ENCODE data around the gene POPDC2. TPM values are rescaled to one million over a fixed set of nuclear protein-coding genes. Genes with fewer than 3 reads are reported as not detected.

The POPDC2 gene
- total and polyA plus RNA-seq, 7 donors = 30.7 to 205 (median 137) TPM

DNA sequence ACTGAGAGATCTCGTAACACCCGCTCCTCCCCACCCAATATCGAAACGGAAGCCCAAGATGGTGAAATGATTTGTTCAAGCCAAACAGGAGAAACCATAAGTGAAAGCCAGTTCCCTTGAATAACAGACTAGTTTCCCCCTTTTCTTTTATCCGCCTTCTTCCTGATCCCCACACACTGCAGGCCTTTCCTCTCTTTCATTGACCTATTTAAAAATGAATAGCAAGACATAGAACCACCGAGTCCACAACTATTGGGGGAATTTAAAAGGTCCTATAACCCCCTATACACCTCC lies 17.2 kb upstream of the POPDC2 start:
- Histone ChIP-seq H3K27ac (peak overlapping the region; percentile 97), H3K36me3 (ENCODE audit: insufficient read depth in 1 of 2, low read depth in 1 of 2) (peaks cover 0 to 28% of the 10 kb centered on the region in 2 donors), H3K27me3 (ENCODE audit: insufficient read depth in 3 of 3, low read length in 2 of 3) (no peaks in the 10 kb centered on the region), H3K9me3 (no peaks in the 10 kb centered on the region), H3K4me1 (peaks cover 18% of the 10 kb centered on the region), H3K4me3 (peak overlapping the region; percentile 92)
- intact Hi-C loops (cut with DNase I) = loop anchor here (5.0 to 10.0 kb wide), 4 partner anchors 80 to 183 kb away; partner anchors contain the start of genes TIMMDC1 (in 2 of the 2), ADPRH (in 1 of the 2) and PLA1A (in 1 of the 2)
- TF ChIP-seq, protein P1, sequence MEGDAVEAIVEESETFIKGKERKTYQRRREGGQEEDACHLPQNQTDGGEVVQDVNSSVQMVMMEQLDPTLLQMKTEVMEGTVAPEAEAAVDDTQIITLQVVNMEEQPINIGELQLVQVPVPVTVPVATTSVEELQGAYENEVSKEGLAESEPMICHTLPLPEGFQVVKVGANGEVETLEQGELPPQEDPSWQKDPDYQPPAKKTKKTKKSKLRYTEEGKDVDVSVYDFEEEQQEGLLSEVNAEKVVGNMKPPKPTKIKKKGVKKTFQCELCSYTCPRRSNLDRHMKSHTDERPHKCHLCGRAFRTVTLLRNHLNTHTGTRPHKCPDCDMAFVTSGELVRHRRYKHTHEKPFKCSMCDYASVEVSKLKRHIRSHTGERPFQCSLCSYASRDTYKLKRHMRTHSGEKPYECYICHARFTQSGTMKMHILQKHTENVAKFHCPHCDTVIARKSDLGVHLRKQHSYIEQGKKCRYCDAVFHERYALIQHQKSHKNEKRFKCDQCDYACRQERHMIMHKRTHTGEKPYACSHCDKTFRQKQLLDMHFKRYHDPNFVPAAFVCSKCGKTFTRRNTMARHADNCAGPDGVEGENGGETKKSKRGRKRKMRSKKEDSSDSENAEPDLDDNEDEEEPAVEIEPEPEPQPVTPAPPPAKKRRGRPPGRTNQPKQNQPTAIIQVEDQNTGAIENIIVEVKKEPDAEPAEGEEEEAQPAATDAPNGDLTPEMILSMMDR (IDR thresholded peaks at IDR 0.05) = no peak
- WGBS, 3 donors = 7 to 9% (median 7%) methylated on average over 6 of the region's 6 CpGs
- ATAC-seq (no peak), DNase-seq (no peak)

DNA sequence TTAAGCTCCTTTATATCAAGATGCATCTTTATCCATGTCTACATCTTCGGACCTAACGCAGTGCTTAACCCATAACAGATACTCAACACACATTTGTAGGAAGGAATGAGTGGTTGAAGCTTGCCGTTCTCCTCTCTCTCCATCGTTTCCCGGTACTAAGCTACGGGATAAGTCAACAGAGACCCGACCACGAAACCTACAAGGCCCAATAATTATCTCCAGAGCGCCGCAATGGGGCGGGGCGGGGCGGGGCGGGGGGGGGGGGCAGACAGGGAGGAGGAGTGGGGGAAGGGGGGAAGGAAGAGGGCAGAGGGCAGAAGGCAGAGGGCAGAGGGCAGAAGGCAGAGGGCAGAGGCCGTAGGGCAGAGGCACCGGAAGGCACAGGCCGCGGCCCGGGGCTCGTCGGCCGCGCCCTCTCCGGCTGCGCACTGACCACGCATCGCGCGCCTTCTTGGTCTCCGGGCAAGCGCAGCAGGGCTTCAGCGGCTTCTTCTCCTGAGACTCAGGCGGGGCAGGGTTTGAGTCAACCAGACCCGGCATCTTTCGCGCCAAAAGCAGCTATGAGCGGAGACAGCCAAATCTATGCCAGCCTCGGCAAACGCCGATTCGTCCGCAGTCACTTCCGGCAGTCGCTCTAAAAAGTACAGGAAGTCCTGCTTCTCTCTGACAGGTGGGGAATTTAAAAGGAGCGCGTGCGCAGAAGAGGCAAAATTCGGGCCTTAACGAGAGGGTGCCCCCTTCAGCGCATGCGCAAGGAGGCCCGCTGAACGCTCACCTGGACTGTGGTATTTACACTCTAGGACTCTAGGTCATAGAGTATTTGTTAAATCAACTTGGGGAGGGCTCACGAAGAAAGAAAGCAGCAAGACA lies 16.6 kb upstream of the POPDC2 start, which contains the start of gene COX17:
COX17 (minus strand) TSS at position 636 of the 870 bp plus-strand sequence; CDS start at position 540, 96 bp downstream.
- 0 to 1% (median 0%) methylated on average over 52 of the region's 54 CpGs for WGBS, 3 donors
- TF ChIP-seq, protein P1 (IDR thresholded peaks at IDR 0.05) = no peak
- Histone ChIP-seq H3K9me3 (no peaks in the 10 kb centered on the region), H3K36me3 (ENCODE audit: insufficient read depth in 1 of 2, low read depth in 1 of 2) (peaks cover 0 to 34% of the 10 kb centered on the region in 2 donors), H3K4me3 (peak within 1 kb of the TSS; percentile 92), H3K27me3 (ENCODE audit: insufficient read depth in 3 of 3, low read length in 2 of 3) (no peaks in the 10 kb centered on the region), H3K27ac (peak within 1 kb of the TSS; percentile 97), H3K4me1 (peaks cover 18% of the 10 kb centered on the region)
- ATAC-seq (peak; percentile 91 to 95 (median 92)), DNase-seq (peak; percentile 93 to 96)
- intact Hi-C loops (cut with DNase I) = loop anchor here (5.0 to 10.0 kb wide), 4 partner anchors 80 to 182 kb away; partner anchors contain the start of genes TIMMDC1 (in 2 of the 2), ADPRH (in 1 of the 2) and PLA1A (in 1 of the 2)

DNA sequence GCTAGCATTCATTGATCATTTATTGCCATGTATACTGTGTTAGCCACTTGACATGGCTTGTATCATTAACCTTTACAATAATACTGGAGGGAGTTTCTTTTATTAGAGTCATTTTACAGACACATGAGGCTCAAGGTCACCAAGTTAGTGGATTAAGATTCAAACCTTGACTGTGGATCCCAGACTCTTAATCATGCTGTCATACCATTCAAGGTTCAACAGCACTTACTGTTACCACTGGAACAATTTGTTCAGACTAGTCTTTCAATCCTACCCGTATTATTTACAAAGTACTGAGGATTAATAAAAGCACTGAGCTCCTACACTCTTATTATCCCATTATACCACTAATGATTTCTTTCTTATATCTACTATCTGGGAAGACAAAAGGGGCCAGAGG lies 15.6 kb upstream of the POPDC2 start:
- peaks cover 0 to 43% of the 10 kb centered on the region in 2 donors for H3K36me3 ChIP-seq (ENCODE audit: insufficient read depth in 1 of 2, low read depth in 1 of 2)
- peak in 3 of 4 donors; percentile 43 to 63 (median 55) for ATAC-seq
- no peaks in the 10 kb centered on the region for H3K27me3 ChIP-seq (ENCODE audit: insufficient read depth in 3 of 3, low read length in 2 of 3)
- intact Hi-C loops (cut with DNase I) = loop anchor here (5.0 to 10.0 kb wide), 4 partner anchors 79 to 181 kb away; partner anchors contain the start of genes TIMMDC1 (in 2 of the 2), ADPRH (in 1 of the 2) and PLA1A (in 1 of the 2)
- H3K9me3 ChIP-seq = no peaks in the 10 kb centered on the region
- H3K4me3 ChIP-seq = peak overlapping the region; percentile 92
- TF ChIP-seq, protein P1 (IDR thresholded peaks at IDR 0.05) = no peak
- WGBS, 3 donors = 11 to 37% (median 25%) methylated on average over 1 of the region's 1 CpG
- H3K4me1 ChIP-seq = peaks cover 18% of the 10 kb centered on the region
- DNase-seq = no peak
- peak overlapping the region; percentile 97 for H3K27ac ChIP-seq

DNA sequence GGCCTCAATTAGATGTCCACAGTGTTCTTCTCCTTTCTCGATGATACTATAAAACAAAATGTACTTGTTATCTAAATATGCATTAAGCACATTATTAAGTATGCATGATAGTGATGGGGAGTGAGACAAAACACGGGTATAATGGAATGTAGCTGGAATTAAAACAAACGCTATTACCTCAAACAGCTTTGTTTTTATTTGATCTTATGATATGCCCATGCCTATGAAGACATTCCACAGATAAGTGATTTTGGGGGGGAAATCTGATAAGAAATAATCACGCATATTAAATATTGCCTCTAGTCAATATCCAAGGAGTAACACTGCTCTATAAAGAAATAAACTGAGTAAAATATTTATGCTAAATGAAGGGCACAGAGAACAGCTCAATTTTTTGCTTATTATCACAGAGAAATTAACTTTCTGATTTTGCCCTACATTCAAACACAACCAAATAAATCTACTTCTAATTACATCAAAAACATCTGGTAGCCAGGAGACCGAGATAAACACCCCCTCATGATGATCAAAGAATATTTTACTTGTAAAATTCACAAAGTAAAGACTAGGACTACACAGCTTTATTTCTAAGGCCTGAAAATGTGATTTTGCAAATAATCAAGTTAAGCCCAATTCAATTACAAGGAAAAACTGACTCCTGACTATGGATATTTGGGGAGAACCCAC lies 14.9 kb upstream of the POPDC2 start:
- no peak for DNase-seq
- ATAC-seq = no peak
- no peaks in the 10 kb centered on the region for H3K27me3 ChIP-seq (ENCODE audit: insufficient read depth in 3 of 3, low read length in 2 of 3)
- TF ChIP-seq, protein P1 (IDR thresholded peaks at IDR 0.05) = no peak
- peak overlapping the region; percentile 92 for H3K4me3 ChIP-seq
- intact Hi-C loops (cut with DNase I) = loop anchor here (5.0 to 10.0 kb wide), 4 partner anchors 78 to 181 kb away; partner anchors contain the start of genes TIMMDC1 (in 2 of the 2), ADPRH (in 1 of the 2) and PLA1A (in 1 of the 2)
- peak overlapping the region; percentile 97 for H3K27ac ChIP-seq
- no peaks in the 10 kb centered on the region for H3K9me3 ChIP-seq
- peaks cover 18% of the 10 kb centered on the region for H3K4me1 ChIP-seq
- peaks cover 0 to 49% of the 10 kb centered on the region in 2 donors for H3K36me3 ChIP-seq (ENCODE audit: insufficient read depth in 1 of 2, low read depth in 1 of 2)
- WGBS, 3 donors = 85 to 88% (median 85%) methylated on average over 5 of the region's 5 CpGs
